GM18508 (cell line): Measurements from ENCODE around the gene SETDB1.

Experiments
- ATAC-seq: cut with Tn5 transposase; IDR thresholded peaks from one replicate; pipeline ENCODE4 v1.9.1; 2021; ENCODE audit warnings: moderate number of reproducible peaks; ENCODE audit not compliant: insufficient read depth, unreplicated experiment

Gene SETDB1

GRCh38 chr1:150973836-150974579, 47.8 kb downstream of the SETDB1 start:
- no peak for ATAC-seq

- ATAC-seq = no peak
These were observed 48.7 kb downstream of the SETDB1 start, which contains the start of gene CERS2 for GRCh38 chr1:150974580-150975478. Gene CERS2 (minus strand): TSS chr1:150974835. CDS start chr1:150969090, 5,745 bp downstream.

GRCh38 chr1:150976401-150976821, 50.2 kb downstream of the SETDB1 start:
- ATAC-seq = no peak

GRCh38 chr1:150976879-150977694, 50.9 kb downstream of the SETDB1 start:
- ATAC-seq = no peak

- no peak for ATAC-seq
These were observed 53.2 kb downstream of the SETDB1 start for GRCh38 chr1:150979092-150980056.

GRCh38 chr1:150981177-150981804, 55.1 kb downstream of the SETDB1 start:
- no peak for ATAC-seq

GRCh38 chr1:150981805-150982712, 55.9 kb downstream of the SETDB1 start, which contains the start of gene ANXA9:
Gene ANXA9 (plus strand): TSS chr1:150982292. CDS start chr1:150983106, 814 bp downstream.
- ATAC-seq = no peak

GRCh38 chr1:150985179-150985825, 59.1 kb downstream of the SETDB1 start:
- ATAC-seq = no peak

- ATAC-seq = no peak
These were observed 61.8 kb downstream of the SETDB1 start for GRCh38 chr1:150987924-150988323.

GRCh38 chr1:150992626-150993025, 66.5 kb downstream of the SETDB1 start:
- ATAC-seq = no peak

- no peak for ATAC-seq
These were observed 68.1 kb downstream of the SETDB1 start for GRCh38 chr1:150994248-150994647.

- no peak for ATAC-seq
These were observed 69.3 kb downstream of the SETDB1 start for GRCh38 chr1:150995460-150995859.

GRCh38 chr1:150995896-150996295, 69.7 kb downstream of the SETDB1 start:
- ATAC-seq = no peak

GRCh38 chr1:150997126-150997872, 71.1 kb downstream of the SETDB1 start:
- no peak for ATAC-seq

- no peak for ATAC-seq
These were observed 71.8 kb downstream of the SETDB1 start for GRCh38 chr1:150997949-150998348.

- no peak for ATAC-seq
These were observed 73.0 kb downstream of the SETDB1 start for GRCh38 chr1:150999051-150999674.
